HepG2 (cell line): ENCODE results near the gene SLC12A3. TPM values are rescaled to one million over a fixed set of nuclear protein-coding genes. Genes with fewer than 3 reads are reported as not detected.

Experiments used
- ATF4 ChIP-seq, 2 experiments: fragments of 450-650 bp in 1 of 2; sonication (generic) in 1 of 2; formaldehyde crosslinking; IDR thresholded peaks; 2 replicates each; pipeline versions ENCODE4 v1.5.0 to v1.8.0; 2020 to 2022; ENCODE audit warnings: mild to moderate bottlenecking in 1 of 2, missing genetic modification reagents in 1 of 2
- BRD4 ChIP-seq: sonication (generic); formaldehyde crosslinking; IDR thresholded peaks from 2 replicates; pipeline ENCODE4 v1.4.0; 2020; ENCODE audit warnings: missing genetic modification reagents
- CENPX ChIP-seq: sonication (generic); formaldehyde crosslinking; IDR thresholded peaks from 2 replicates; pipeline ENCODE4 v1.9.0; 2021; ENCODE audit warnings: mild to moderate bottlenecking, missing genetic modification reagents, moderate library complexity
- MXD3 ChIP-seq: IDR thresholded peaks from 2 replicates; pipeline ENCODE4 v1.6.1; 2016; ENCODE audit warnings: mild to moderate bottlenecking, missing biosample characterization, missing genetic modification reagents
- NONO ChIP-seq, 2 experiments: fragments of 450-650 bp in 1 of 2; sonication (generic) in 1 of 2; formaldehyde crosslinking in 1 of 2; IDR thresholded peaks in 1 of 2; conservative IDR thresholded peaks in 1 of 2; 2 replicates each; pipeline versions ENCODE4 v1.6.1 to v1.8.0; 2017 to 2022; ENCODE audit warnings: mild to moderate bottlenecking in 1 of 2, missing genetic modification reagents in 1 of 2, moderate library complexity in 1 of 2
- PCBP1 ChIP-seq: fragments of 200-400 bp; formaldehyde crosslinking; IDR thresholded peaks from 2 replicates; pipeline ENCODE4 v1.6.1; 2017; ENCODE audit warnings: mild to moderate bottlenecking, low read depth, low read length, borderline replicate concordance
- PREB ChIP-seq: sonication (generic); formaldehyde crosslinking; IDR thresholded peaks from 2 replicates; pipeline ENCODE4 v1.4.0; 2020; ENCODE audit warnings: missing genetic modification reagents
- REPIN1 ChIP-seq: sonication (generic); formaldehyde crosslinking; IDR thresholded peaks from 2 replicates; pipeline ENCODE4 v1.8.0; 2022; ENCODE audit warnings: missing genetic modification reagents, low read depth, mild to moderate bottlenecking, borderline replicate concordance
- SOX6 ChIP-seq, 2 experiments: fragments of 450-650 bp in 1 of 2; sonication (generic) in 1 of 2; formaldehyde crosslinking in 1 of 2; IDR thresholded peaks; 2 replicates each; pipeline versions ENCODE4 v1.4.0 to v1.6.1; 2017 to 2020; ENCODE audit warnings: antibody characterized with exemption in 1 of 2, mild to moderate bottlenecking in 1 of 2, missing genetic modification reagents in 1 of 2
- SRF ChIP-seq: IDR thresholded peaks from 2 replicates; pipeline ENCODE4 v1.6.1; 2011; ENCODE audit warnings: mild to moderate bottlenecking, low read depth, low read length, moderate library complexity
- SSRP1 ChIP-seq: IDR thresholded peaks from 2 replicates; pipeline ENCODE4 v1.6.1; 2016; ENCODE audit warnings: control low read depth
- WIZ ChIP-seq: sonication (generic); formaldehyde crosslinking; IDR thresholded peaks from 2 replicates; pipeline ENCODE4 v1.5.1; 2020; ENCODE audit warnings: mild to moderate bottlenecking, missing genetic modification reagents
- ZGPAT ChIP-seq: IDR thresholded peaks from 2 replicates; pipeline ENCODE4 v1.6.1; 2016; ENCODE audit warnings: mild to moderate bottlenecking
- ZNF329 ChIP-seq: sonication (generic); formaldehyde crosslinking; IDR thresholded peaks from 2 replicates; pipeline ENCODE4 v1.9.0; 2021; ENCODE audit warnings: low read depth, mild to moderate bottlenecking, missing genetic modification reagents
- ZNF792 ChIP-seq: IDR thresholded peaks from 2 replicates; pipeline ENCODE4 v1.6.1; 2016
- polyA plus RNA-seq, 8 experiments: library from polyadenylated mRNA; depleted of rRNA in 3 of 8; stranded (reverse) in 7 of 8; unstranded in 1 of 8; fragments of >200 nt; fragmentation: Illumina TruSeq in 4 of 8; extraction: Trizol in 4 of 8; gene quantifications; 2 replicates each; pipeline versions ENCODE4 v1.2.1 to v1.2.3, GENCODE V29; 2011 to 2016; ENCODE audit warnings: low read depth in 4 of 8, missing spikeins in 1 of 8, mixed read lengths in 1 of 8; ENCODE audit not compliant: insufficient read depth in 1 of 8
- total RNA-seq, 5 experiments: library from RNA; depleted of rRNA; stranded (reverse); fragments of >200 nt; fragmentation: Illumina TruSeq; extraction: Trizol; gene quantifications; 2 replicates each; pipeline ENCODE4 v1.2.3, GENCODE V29; 2016; ENCODE audit warnings: low read depth in 1 of 5
- TF ChIP-seq, protein P1 (sequence below): sonication (generic); formaldehyde crosslinking; IDR thresholded peaks from 2 replicates; pipeline ENCODE4 v1.5.1; 2020; ENCODE audit warnings: mild to moderate bottlenecking, missing genetic modification reagents, borderline replicate concordance
- TF ChIP-seq, protein P2 (sequence below): sonication (generic); formaldehyde crosslinking; conservative IDR thresholded peaks from 2 replicates; pipeline ENCODE4 v1.8.1; 2023; ENCODE audit warnings: missing genetic modification reagents

SLC12A3 gene
- total and polyA plus RNA-seq, 2 of the 13 experiments (the other 11 are each of a cell fraction or from before 2014, with no cell fraction given), result 6.2 TPM; not detected in 1

GRCh38 chr16:56919099-56919800 is 54.2 kb downstream of the SLC12A3 start (continued):
- no peak for TF ChIP-seq NONO (IDR thresholded peaks at IDR 0.05)
- TF ChIP-seq NONO (CRISPR knock-in tag; conservative IDR thresholded peaks at IDR 0.05), result peak; percentile 92
- TF ChIP-seq ZNF792 (CRISPR knock-in tag), result peak; percentile 74; the same call in 1 of the 2 replicates
- TF ChIP-seq MXD3 (CRISPR knock-in tag), result no peak
- TF ChIP-seq BRD4 (CRISPR knock-in tag), result 0 out of 2 replicates have a peak, but pooled peaks have one; percentile 49
- TF ChIP-seq SRF, result peak; percentile 2; the same call in 1 of the 2 replicates
- 0 out of 2 replicates have a peak, but pooled peaks have one; percentile 11 for TF ChIP-seq PREB (CRISPR knock-in tag)
- TF ChIP-seq, protein P1, sequence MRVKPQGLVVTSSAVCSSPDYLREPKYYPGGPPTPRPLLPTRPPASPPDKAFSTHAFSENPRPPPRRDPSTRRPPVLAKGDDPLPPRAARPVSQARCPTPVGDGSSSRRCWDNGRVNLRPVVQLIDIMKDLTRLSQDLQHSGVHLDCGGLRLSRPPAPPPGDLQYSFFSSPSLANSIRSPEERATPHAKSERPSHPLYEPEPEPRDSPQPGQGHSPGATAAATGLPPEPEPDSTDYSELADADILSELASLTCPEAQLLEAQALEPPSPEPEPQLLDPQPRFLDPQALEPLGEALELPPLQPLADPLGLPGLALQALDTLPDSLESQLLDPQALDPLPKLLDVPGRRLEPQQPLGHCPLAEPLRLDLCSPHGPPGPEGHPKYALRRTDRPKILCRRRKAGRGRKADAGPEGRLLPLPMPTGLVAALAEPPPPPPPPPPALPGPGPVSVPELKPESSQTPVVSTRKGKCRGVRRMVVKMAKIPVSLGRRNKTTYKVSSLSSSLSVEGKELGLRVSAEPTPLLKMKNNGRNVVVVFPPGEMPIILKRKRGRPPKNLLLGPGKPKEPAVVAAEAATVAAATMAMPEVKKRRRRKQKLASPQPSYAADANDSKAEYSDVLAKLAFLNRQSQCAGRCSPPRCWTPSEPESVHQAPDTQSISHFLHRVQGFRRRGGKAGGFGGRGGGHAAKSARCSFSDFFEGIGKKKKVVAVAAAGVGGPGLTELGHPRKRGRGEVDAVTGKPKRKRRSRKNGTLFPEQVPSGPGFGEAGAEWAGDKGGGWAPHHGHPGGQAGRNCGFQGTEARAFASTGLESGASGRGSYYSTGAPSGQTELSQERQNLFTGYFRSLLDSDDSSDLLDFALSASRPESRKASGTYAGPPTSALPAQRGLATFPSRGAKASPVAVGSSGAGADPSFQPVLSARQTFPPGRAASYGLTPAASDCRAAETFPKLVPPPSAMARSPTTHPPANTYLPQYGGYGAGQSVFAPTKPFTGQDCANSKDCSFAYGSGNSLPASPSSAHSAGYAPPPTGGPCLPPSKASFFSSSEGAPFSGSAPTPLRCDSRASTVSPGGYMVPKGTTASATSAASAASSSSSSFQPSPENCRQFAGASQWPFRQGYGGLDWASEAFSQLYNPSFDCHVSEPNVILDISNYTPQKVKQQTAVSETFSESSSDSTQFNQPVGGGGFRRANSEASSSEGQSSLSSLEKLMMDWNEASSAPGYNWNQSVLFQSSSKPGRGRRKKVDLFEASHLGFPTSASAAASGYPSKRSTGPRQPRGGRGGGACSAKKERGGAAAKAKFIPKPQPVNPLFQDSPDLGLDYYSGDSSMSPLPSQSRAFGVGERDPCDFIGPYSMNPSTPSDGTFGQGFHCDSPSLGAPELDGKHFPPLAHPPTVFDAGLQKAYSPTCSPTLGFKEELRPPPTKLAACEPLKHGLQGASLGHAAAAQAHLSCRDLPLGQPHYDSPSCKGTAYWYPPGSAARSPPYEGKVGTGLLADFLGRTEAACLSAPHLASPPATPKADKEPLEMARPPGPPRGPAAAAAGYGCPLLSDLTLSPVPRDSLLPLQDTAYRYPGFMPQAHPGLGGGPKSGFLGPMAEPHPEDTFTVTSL (CRISPR knock-in tag), result peak; percentile 92
- TF ChIP-seq, protein P2, sequence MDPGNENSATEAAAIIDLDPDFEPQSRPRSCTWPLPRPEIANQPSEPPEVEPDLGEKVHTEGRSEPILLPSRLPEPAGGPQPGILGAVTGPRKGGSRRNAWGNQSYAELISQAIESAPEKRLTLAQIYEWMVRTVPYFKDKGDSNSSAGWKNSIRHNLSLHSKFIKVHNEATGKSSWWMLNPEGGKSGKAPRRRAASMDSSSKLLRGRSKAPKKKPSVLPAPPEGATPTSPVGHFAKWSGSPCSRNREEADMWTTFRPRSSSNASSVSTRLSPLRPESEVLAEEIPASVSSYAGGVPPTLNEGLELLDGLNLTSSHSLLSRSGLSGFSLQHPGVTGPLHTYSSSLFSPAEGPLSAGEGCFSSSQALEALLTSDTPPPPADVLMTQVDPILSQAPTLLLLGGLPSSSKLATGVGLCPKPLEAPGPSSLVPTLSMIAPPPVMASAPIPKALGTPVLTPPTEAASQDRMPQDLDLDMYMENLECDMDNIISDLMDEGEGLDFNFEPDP (CRISPR knock-in tag), result no peak
- TF ChIP-seq ATF4 (CRISPR knock-in tag; IDR thresholded peaks at IDR 0.05), result peak in 1 of 2 experiments; percentile 79; a peak in 2 of 4 replicates
- no peak for TF ChIP-seq CENPX
- no peak for TF ChIP-seq PCBP1
- TF ChIP-seq WIZ, result peak; percentile 65; the same call in 1 of the 2 replicates
- 0 out of 2 replicates have a peak, but pooled peaks have one; percentile 43 for TF ChIP-seq ZNF329 (CRISPR knock-in tag)
- TF ChIP-seq SSRP1, result peak; percentile 79; the same call in 1 of the 2 replicates
- TF ChIP-seq REPIN1, result peak; percentile 90
- TF ChIP-seq ZGPAT (CRISPR knock-in tag), result peak; percentile 85
- no peak for TF ChIP-seq SOX6 (IDR thresholded peaks at IDR 0.05)
- TF ChIP-seq SOX6 (CRISPR knock-in tag; IDR thresholded peaks at IDR 0.05), result peak; percentile 96
